Measurements from ENCODE around the gene DNAH6.

DNA sequence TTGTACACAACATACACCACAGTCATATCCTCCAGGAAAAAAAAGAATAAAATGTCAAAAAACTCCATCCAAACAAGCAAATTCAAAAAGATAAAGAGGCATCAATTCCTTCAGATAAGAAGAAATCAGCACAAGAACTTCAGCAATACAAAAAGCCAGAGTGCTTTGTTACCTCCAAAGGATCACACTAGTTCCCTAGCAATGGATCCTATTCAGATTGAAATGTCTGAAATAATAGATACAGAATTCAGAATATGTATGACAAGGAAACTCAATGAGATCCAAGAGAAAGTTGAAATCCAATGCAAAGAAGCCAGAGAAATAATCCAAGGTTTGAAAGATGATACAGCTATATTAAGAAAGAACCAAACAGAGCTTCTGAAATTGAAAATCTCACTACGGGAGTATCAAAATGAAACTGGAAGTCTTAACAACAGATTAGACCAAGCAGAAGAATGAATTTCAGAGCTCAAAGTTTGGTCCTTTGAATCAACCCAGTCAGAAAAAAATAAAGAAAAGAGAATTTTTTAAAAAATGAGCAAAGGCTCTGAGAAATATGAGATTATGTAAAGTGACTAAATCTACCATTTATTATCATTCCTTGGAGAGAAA, 284.0 kb downstream of the DNAH6 start:
- TF ChIP-seq CTCF (IDR thresholded peaks at IDR 0.05) (no peak), EP300 (IDR thresholded peaks at IDR 0.05) (no peak), POLR2A (IDR thresholded peaks at IDR 0.05) (no peak), POLR2AphosphoS5 (IDR thresholded peaks at IDR 0.05) (no peak)

All from gastroesophageal sphincter (tissue), 3 donors.